SK-N-SH treated with all-trans-retinoic acid at 6 μM for 48 hours (cell line): Measurements from ENCODE around the gene RHOJ.

Experiments used
- ATAC-seq: fragments of 200-7000 bp; cut with Tn5 transposase; 3 replicates; pipeline ENCODE4 v1.9.1; 2020; ENCODE audit warnings: mild to moderate bottlenecking, moderate library complexity
- BACH2 ChIP-seq: fragments of 250-450 bp; sonication (Bioruptor Pico); IDR thresholded peaks from 2 replicates; pipeline ENCODE4 v1.9.0; 2021; ENCODE audit warnings: mild to moderate bottlenecking, borderline replicate concordance
- CREB5 ChIP-seq: fragments of 250-450 bp; sonication (Bioruptor Pico); IDR thresholded peaks from 2 replicates; pipeline ENCODE4 v1.5.1; 2020; ENCODE audit warnings: low read depth, mild to moderate bottlenecking, moderate library complexity
- CSDC2 ChIP-seq: fragments of 250-450 bp; sonication (Bioruptor Pico); IDR thresholded peaks from 2 replicates; pipeline ENCODE4 v1.5.0; 2020; ENCODE audit warnings: mild to moderate bottlenecking, moderate library complexity
- CSRNP3 ChIP-seq: fragments of 250-450 bp; sonication (Bioruptor Pico); IDR thresholded peaks from 2 replicates; pipeline ENCODE4 v1.5.1; 2021; ENCODE audit warnings: mild to moderate bottlenecking, moderate library complexity
- ESRRG ChIP-seq: fragments of 250-450 bp; sonication (Bioruptor Pico); IDR thresholded peaks from 2 replicates; pipeline ENCODE4 v1.6.1; 2021; ENCODE audit warnings: mild to moderate bottlenecking
- ISL1 ChIP-seq: fragments of 250-450 bp; sonication (Bioruptor Pico); IDR thresholded peaks from 2 replicates; pipeline ENCODE4 v2.1.2; 2022; ENCODE audit warnings: mild to moderate bottlenecking, moderate library complexity
- OSR1 ChIP-seq: fragments of 250-450 bp; sonication (Bioruptor Pico); IDR thresholded peaks from 2 replicates; pipeline ENCODE4 v1.8.0; 2022; ENCODE audit warnings: moderate library complexity, mild to moderate bottlenecking, inconsistent platforms
- PATZ1 ChIP-seq: fragments of 250-450 bp; sonication (Bioruptor Pico); IDR thresholded peaks from 2 replicates; pipeline ENCODE4 v1.8.0; 2020; ENCODE audit warnings: mild to moderate bottlenecking, moderate library complexity, borderline replicate concordance
- POU6F1 ChIP-seq: fragments of 250-450 bp; sonication (Bioruptor Pico); IDR thresholded peaks from 2 replicates; pipeline ENCODE4 v1.8.0; 2021; ENCODE audit warnings: low read depth, mild to moderate bottlenecking, moderate library complexity, borderline replicate concordance
- PPARA ChIP-seq: fragments of 250-450 bp; sonication (Bioruptor Pico); IDR thresholded peaks from 2 replicates; pipeline ENCODE4 v1.5.0; 2020; ENCODE audit warnings: mild to moderate bottlenecking, borderline replicate concordance
- RARB ChIP-seq: fragments of 250-450 bp; sonication (Bioruptor Pico); IDR thresholded peaks from 2 replicates; pipeline ENCODE4 v1.8.0; 2021; ENCODE audit warnings: mild to moderate bottlenecking, moderate library complexity
- SNAI2 ChIP-seq: fragments of 250-450 bp; sonication (Bioruptor Pico); IDR thresholded peaks from 2 replicates; pipeline ENCODE4 v1.5.0; 2020; ENCODE audit warnings: mild to moderate bottlenecking, moderate library complexity
- TCF4 ChIP-seq: fragments of 250-450 bp; sonication (Bioruptor Pico); IDR thresholded peaks from 2 replicates; pipeline ENCODE4 v1.8.0; 2021; ENCODE audit warnings: mild to moderate bottlenecking, moderate library complexity, borderline replicate concordance
- TOX ChIP-seq: fragments of 250-450 bp; sonication (Bioruptor Pico); IDR thresholded peaks from 2 replicates; pipeline ENCODE4 v1.8.0; 2021; ENCODE audit warnings: mild to moderate bottlenecking, moderate library complexity, borderline replicate concordance
- TSHZ2 ChIP-seq: fragments of 250-450 bp; sonication (Bioruptor Pico); IDR thresholded peaks from 2 replicates; pipeline ENCODE4 v1.5.0; 2020; ENCODE audit warnings: mild to moderate bottlenecking, moderate library complexity
- ZFP3 ChIP-seq: fragments of 250-450 bp; sonication (Bioruptor Pico); IDR thresholded peaks from 2 replicates; pipeline ENCODE4 v1.5.0; 2020; ENCODE audit warnings: mild to moderate bottlenecking, moderate library complexity
- ZNF565 ChIP-seq: fragments of 450-650 bp; formaldehyde crosslinking; conservative IDR thresholded peaks from 2 replicates; pipeline ENCODE4 v1.5.0; 2020; ENCODE audit warnings: low read depth, mild to moderate bottlenecking, moderate library complexity
- ZNF70 ChIP-seq: fragments of 450-650 bp; formaldehyde crosslinking; IDR thresholded peaks from 2 replicates; pipeline ENCODE4 v1.5.0; 2020; ENCODE audit warnings: mild to moderate bottlenecking, moderate library complexity
- ZNF8 ChIP-seq: fragments of 450-650 bp; formaldehyde crosslinking; IDR thresholded peaks from 2 replicates; pipeline ENCODE4 v1.5.0; 2020; ENCODE audit warnings: mild to moderate bottlenecking, moderate library complexity

The RHOJ gene

GRCh38 chr14:63296060-63296563 lies 91.9 kb downstream of the RHOJ start (continued):
- no peak for TF ChIP-seq CREB5 (CRISPR knock-in tag)
- TF ChIP-seq, all 23 proteins: peak for 0

- no peak for ATAC-seq
- no peak for TF ChIP-seq ZNF8 (CRISPR knock-in tag)
Measured at GRCh38 chr14:63297372-63298063, 93.3 kb downstream of the RHOJ start.

GRCh38 chr14:63299351-63300110 lies 95.3 kb downstream of the RHOJ start:
- ATAC-seq = no peak
- no peak for TF ChIP-seq PPARA (CRISPR knock-in tag)
- TF ChIP-seq CSRNP3 (CRISPR knock-in tag) = no peak
- no peak for TF ChIP-seq BACH2
- TF ChIP-seq TOX (CRISPR knock-in tag) = no peak
- no peak for TF ChIP-seq ZFP3
- no peak for TF ChIP-seq ESRRG
- TF ChIP-seq CSDC2 (CRISPR knock-in tag) = no peak
- TF ChIP-seq ZNF565 = no peak
- TF ChIP-seq ZNF70 = no peak
- no peak for TF ChIP-seq ISL1 (CRISPR knock-in tag)
- no peak for TF ChIP-seq ZNF8 (CRISPR knock-in tag)
- no peak for TF ChIP-seq TCF4 (CRISPR knock-in tag)
- no peak for TF ChIP-seq PATZ1 (CRISPR knock-in tag)
- TF ChIP-seq OSR1 (CRISPR knock-in tag) = no peak
- no peak for TF ChIP-seq RARB (CRISPR knock-in tag)
- no peak for TF ChIP-seq POU6F1 (CRISPR knock-in tag)
- no peak for TF ChIP-seq SNAI2 (CRISPR knock-in tag)
- no peak for TF ChIP-seq TSHZ2 (CRISPR knock-in tag)
- no peak for TF ChIP-seq CREB5 (CRISPR knock-in tag)
- TF ChIP-seq, all 23 proteins: peak for 0
